DND-41 (cell line): Measurements from ENCODE around the gene OR2G3.

Source experiments
- ATAC-seq: fragments of 200-7000 bp; cut with Tn5 transposase; 3 replicates; pipeline ENCODE4 v1.9.1; 2021; ENCODE audit warnings: low read depth; ENCODE audit not compliant: insufficient read depth
- DNase-seq: peaks from one replicate; pipeline ENCODE4 v3.0.0-alpha.2; 2020
- H2AFZ ChIP-seq: 2 replicates; pipeline ENCODE4 v1.6.0; 2012; ENCODE audit warnings: low read depth, low read length
- H3K27ac ChIP-seq: 2 replicates; pipeline ENCODE4 v1.5.1; 2012; ENCODE audit warnings: low read length, inconsistent platforms
- H3K27me3 ChIP-seq: fragments of 200-600 bp; sonication (generic); 2 replicates; pipeline ENCODE4 v1.6.0; 2012; ENCODE audit warnings: low read length, mild to moderate bottlenecking, inconsistent platforms; ENCODE audit not compliant: insufficient read depth, poor library complexity
- H3K36me3 ChIP-seq: 2 replicates; pipeline ENCODE4 v1.5.1; 2012; ENCODE audit warnings: low read length, inconsistent platforms; ENCODE audit not compliant: insufficient read depth
- H3K4me1 ChIP-seq: 2 replicates; pipeline ENCODE4 v1.5.1; 2012; ENCODE audit warnings: mild to moderate bottlenecking, low read length; ENCODE audit not compliant: insufficient read depth
- H3K4me2 ChIP-seq: 2 replicates; pipeline ENCODE4 v1.6.0; 2012; ENCODE audit warnings: mild to moderate bottlenecking, moderate library complexity, low read length, inconsistent platforms; ENCODE audit not compliant: insufficient read depth
- H3K4me3 ChIP-seq, 2 experiments: fragments of 200-600 bp in 1 of 2; shearing (Covaris generic) in 1 of 2; 2 replicates each; pipeline ENCODE4 v1.5.1; 2012 to 2016; ENCODE audit warnings: inconsistent platforms in 2 of 2, low read length in 2 of 2, mild to moderate bottlenecking in 2 of 2, low read depth in 1 of 2, moderate library complexity in 1 of 2
- H3K79me2 ChIP-seq: 2 replicates; pipeline ENCODE4 v1.6.0; 2012; ENCODE audit warnings: low read length, inconsistent platforms; ENCODE audit not compliant: insufficient read depth
- H3K9ac ChIP-seq: 2 replicates; pipeline ENCODE4 v1.6.0; 2012; ENCODE audit warnings: low read depth, mild to moderate bottlenecking, inconsistent platforms, low read length, moderate library complexity
- H3K9me3 ChIP-seq: 2 replicates; pipeline ENCODE4 v1.5.1; 2012; ENCODE audit warnings: low read length, moderate library complexity, mild to moderate bottlenecking, inconsistent platforms; ENCODE audit not compliant: insufficient read depth, severe bottlenecking
- H4K20me1 ChIP-seq: 2 replicates; pipeline ENCODE4 v1.6.0; 2012; ENCODE audit warnings: low read length; ENCODE audit not compliant: insufficient read depth
- EZH2 ChIP-seq: IDR thresholded peaks from 3 replicates; pipeline ENCODE4 v1.6.1; 2012; ENCODE audit warnings: borderline replicate concordance, low read depth, mild to moderate bottlenecking, moderate library complexity, low read length, inconsistent platforms; ENCODE audit not compliant: severe bottlenecking
- TF ChIP-seq, protein P1 (sequence below): IDR thresholded peaks from 2 replicates; pipeline ENCODE4 v1.5.1; 2012; ENCODE audit warnings: borderline replicate concordance, low read length, moderate library complexity, mild to moderate bottlenecking; ENCODE audit not compliant: poor library complexity, severe bottlenecking; ENCODE audit errors: extremely low read depth

OR2G3 gene

DNA sequence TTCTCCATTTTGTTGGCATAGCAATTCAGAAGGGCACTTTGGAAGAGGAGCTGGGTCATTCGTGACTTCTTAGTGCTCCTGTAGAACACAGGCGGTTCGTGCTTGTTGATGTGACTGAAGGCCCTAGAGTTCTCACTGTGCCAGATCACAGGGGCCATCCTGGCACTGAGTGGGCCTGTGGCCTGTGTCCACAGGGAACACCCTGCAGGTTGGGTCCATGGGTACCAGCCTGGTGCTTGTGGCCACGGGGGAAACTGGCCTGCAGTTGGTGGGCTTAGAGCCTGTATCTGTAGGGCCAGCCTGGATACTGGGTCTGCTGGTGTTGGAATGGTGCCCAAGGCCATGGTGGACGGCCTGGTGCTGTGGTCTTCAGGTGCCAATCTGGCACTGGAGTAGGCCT is 9.2 kb downstream of the OR2G3 start:
- Histone ChIP-seq H2AFZ (no peak overlapping the region), H3K9me3 (no peaks in the 10 kb centered on the region), H3K27me3 (no peaks in the 10 kb centered on the region), H3K4me2 (no peak overlapping the region), H3K27ac (no peak overlapping the region), H3K4me1 (no peaks in the 10 kb centered on the region), H3K9ac (no peak overlapping the region), H3K4me3 (no peak overlapping the region), H4K20me1 (no peaks in the 10 kb centered on the region), H3K79me2 (no peaks in the 10 kb centered on the region), H3K36me3 (no peaks in the 10 kb centered on the region)
- TF ChIP-seq EZH2, result no peak
- TF ChIP-seq, protein P1, sequence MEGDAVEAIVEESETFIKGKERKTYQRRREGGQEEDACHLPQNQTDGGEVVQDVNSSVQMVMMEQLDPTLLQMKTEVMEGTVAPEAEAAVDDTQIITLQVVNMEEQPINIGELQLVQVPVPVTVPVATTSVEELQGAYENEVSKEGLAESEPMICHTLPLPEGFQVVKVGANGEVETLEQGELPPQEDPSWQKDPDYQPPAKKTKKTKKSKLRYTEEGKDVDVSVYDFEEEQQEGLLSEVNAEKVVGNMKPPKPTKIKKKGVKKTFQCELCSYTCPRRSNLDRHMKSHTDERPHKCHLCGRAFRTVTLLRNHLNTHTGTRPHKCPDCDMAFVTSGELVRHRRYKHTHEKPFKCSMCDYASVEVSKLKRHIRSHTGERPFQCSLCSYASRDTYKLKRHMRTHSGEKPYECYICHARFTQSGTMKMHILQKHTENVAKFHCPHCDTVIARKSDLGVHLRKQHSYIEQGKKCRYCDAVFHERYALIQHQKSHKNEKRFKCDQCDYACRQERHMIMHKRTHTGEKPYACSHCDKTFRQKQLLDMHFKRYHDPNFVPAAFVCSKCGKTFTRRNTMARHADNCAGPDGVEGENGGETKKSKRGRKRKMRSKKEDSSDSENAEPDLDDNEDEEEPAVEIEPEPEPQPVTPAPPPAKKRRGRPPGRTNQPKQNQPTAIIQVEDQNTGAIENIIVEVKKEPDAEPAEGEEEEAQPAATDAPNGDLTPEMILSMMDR, result no peak
- ATAC-seq (no peak), DNase-seq (no peak)

DNA sequence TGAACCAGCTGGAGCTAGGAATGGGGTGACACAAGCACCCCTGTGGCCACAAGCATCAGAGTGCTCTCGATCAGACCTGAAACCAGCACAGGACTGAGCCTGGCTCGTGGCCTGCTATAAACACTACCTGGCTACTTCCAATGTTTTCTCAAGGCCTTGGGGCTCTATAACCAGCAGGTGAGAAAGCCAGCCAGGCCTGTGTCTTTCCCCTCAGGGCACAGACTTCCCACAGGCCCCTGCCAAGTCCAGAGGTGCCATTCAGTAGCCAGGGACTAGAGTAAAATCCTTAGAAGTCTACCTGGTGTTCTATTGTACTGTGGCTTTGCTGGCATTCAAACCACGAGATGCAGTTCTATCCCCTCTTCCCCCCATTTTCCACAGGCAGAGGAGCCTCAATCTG is 22.6 kb downstream of the OR2G3 start:
- Histone ChIP-seq H3K4me1 (no peaks in the 10 kb centered on the region), H3K27ac (no peak overlapping the region), H3K4me2 (no peak overlapping the region), H3K9ac (no peak overlapping the region), H3K27me3 (no peaks in the 10 kb centered on the region), H3K4me3 (no peak overlapping the region), H2AFZ (no peak overlapping the region), H3K9me3 (no peaks in the 10 kb centered on the region), H3K79me2 (no peaks in the 10 kb centered on the region), H3K36me3 (no peaks in the 10 kb centered on the region), H4K20me1 (no peaks in the 10 kb centered on the region)
- no peak for ATAC-seq
- TF ChIP-seq, protein P1, result no peak
- no peak for TF ChIP-seq EZH2
- DNase-seq, result no peak

DNA sequence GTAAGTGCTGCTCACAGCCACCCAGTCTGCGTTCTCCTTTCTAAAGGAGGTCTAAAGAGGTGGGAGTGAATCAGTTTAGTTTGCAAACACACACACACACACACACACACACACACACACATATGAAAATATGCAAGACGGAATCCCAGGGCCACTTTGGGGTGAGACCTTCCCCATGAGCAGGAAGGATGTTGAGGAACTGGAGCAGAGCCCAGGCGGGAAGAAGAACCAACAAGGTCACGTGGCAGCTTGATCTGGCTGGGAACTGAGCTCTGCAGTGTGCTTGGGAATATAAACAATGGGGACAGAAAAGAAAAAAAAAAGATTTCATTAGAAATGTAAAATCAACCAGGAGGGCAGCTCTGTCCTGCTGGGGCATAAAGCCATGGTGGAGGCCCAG is 32.6 kb downstream of the OR2G3 start:
- no peaks in the 10 kb centered on the region for H3K9me3 ChIP-seq

DNA sequence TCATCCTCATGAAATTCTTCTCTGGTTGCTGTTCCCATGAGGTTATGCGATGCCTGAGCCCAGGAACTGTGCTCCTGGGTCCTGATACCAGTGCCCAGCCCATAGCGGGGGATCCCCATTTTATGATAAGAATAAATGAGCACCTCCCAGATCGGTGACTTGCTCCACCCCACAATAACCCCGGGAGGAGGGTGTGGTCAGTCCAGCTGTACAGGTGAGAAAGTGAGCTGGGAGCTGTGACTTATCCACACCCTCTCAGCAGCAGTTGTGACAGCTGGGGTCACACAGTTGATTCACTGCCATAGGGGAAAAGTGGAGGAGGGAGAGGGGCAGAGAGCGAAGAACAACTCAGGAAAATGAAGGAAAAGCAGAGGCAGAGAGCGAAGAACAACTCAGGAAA is 33.4 kb downstream of the OR2G3 start:
- H3K27ac ChIP-seq, result no peak overlapping the region
- H3K4me1 ChIP-seq, result no peaks in the 10 kb centered on the region
- no peak overlapping the region for H3K9ac ChIP-seq
- H2AFZ ChIP-seq, result no peak overlapping the region
- no peak for ATAC-seq
- TF ChIP-seq, protein P1, result no peak
- TF ChIP-seq EZH2, result no peak
- H3K27me3 ChIP-seq, result no peaks in the 10 kb centered on the region
- DNase-seq, result no peak
- H4K20me1 ChIP-seq, result no peaks in the 10 kb centered on the region
- H3K36me3 ChIP-seq, result no peaks in the 10 kb centered on the region
- no peak overlapping the region for H3K4me2 ChIP-seq
- H3K79me2 ChIP-seq, result no peaks in the 10 kb centered on the region
- H3K4me3 ChIP-seq, result no peak overlapping the region
- no peaks in the 10 kb centered on the region for H3K9me3 ChIP-seq

More for the DNA sequence above, 32.6 kb downstream of the OR2G3 start:
- Histone ChIP-seq H4K20me1 (no peaks in the 10 kb centered on the region), H3K4me2 (no peak overlapping the region), H3K79me2 (no peaks in the 10 kb centered on the region), H3K4me3 (no peak overlapping the region), H3K27me3 (no peaks in the 10 kb centered on the region), H3K9ac (no peak overlapping the region), H3K4me1 (no peaks in the 10 kb centered on the region), H3K27ac (no peak overlapping the region), H3K36me3 (no peaks in the 10 kb centered on the region), H2AFZ (no peak overlapping the region)
- ATAC-seq (no peak), DNase-seq (no peak)
- no peak for TF ChIP-seq EZH2
- TF ChIP-seq, protein P1, result no peak
